Activated naive CD4-positive, alpha-beta T cell treated with anti-CD3 and anti-CD28 coated beads, Interleukin-2, amount 50 U/mL, for 72 hours (primary cell): ENCODE measurements around the gene SLC2A14. TPM values are rescaled to one million over a fixed set of nuclear protein-coding genes. Genes with fewer than 3 reads are reported as not detected.
"Not testable (repeated sequence)": the region's sequence is repeated elsewhere in the genome, so short reads cannot be mapped to it uniquely, and the experiment has no call there.

Experiments used
- ATAC-seq, 2 donors: fragments of 150-1000 bp; cut with Tn5 transposase; 2 replicates each; pipeline ENCODE4 v1.10.0; 2021; ENCODE audit warnings: mild to moderate bottlenecking in 2 of 2, moderate library complexity in 2 of 2
- DNase-seq, 2 donors: peaks; one replicate each; pipeline ENCODE4 v3.0.0; 2021 to 2022; ENCODE audit warnings: low spot score in 2 of 2
- H3K27ac Mint-ChIP-seq, 2 donors: one replicate each; pipeline ENCODE4 v1.8.0; 2022; ENCODE audit warnings: mild to moderate bottlenecking in 2 of 2, mixed read lengths in 2 of 2
- H3K36me3 Mint-ChIP-seq, 2 donors: one replicate each; pipeline ENCODE4 v1.8.0; 2022; ENCODE audit warnings: mixed read lengths in 2 of 2
- H3K9me3 Mint-ChIP-seq, 2 donors: one replicate each; pipeline ENCODE4 v1.8.0; 2022; ENCODE audit warnings: mixed read lengths in 2 of 2
- total RNA-seq, 2 donors: library from RNA; stranded (reverse); gene quantifications; one replicate each; pipeline ENCODE4 v1.2.3, GENCODE V29; 2022

The SLC2A14 gene
- total RNA-seq, 2 donors from 2014 or later = 0.09 to 4.6 TPM

DNA sequence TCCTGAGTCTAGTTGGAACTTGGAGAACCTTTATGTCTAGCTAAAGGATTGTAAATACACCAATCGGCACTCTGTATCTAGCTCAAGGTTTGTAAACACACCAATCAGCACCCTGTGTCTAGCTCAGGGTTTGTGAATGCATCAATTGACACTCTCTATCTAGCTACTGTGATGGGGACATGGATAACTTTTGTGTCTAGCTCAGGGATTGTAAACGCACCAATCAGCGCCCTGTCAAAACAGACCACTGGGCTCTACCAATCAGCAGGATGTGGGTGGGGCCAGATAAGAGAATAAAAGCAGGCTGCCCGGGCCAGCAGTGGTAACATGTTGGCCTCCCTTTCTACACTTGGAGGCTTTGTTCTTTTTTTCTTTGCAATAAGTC lies 9.0 kb upstream of the SLC2A14 start:
- H3K27ac Mint-ChIP-seq, H3K36me3 Mint-ChIP-seq, DNase-seq: not testable (repeated sequence)

DNA sequence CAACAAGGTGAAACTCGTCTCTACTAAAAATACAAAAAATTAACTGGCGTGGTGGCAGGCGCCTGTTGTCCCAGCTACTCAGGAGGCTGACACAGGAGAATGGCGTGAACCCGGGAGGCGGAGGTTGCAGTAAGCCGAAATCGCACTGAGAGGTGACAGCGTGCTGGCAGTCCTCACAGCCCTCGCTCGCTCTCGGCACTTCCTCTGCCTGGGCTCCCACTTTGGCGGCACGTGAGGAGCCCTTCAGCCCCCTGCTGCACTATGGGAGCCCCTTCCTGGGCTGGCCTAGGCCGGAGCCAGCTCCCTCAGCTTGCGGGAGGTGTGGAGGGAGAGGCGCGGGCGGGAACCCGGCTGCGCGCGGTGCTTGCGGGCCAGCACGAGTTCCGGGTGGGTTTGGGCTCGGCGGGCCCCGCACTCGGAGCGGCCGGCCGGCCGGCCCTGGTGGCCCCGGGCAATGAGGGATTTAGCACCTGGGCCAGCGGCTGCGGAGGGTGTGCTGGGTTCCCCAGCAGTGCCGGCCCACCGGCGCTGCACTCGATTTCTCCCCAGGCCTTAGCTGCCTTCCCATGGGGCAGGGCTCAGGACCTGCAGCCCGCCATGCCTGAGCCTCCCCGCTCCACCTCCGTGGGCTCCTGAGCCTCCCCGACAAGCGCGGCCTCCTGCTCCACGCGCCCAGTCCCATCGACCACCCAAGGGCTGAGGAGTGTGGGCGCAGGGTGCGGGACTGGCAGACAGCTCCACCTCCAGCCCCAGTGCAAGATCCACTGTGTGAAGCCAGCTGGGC lies 8.4 kb upstream of the SLC2A14 start:
- DNase-seq, H3K36me3 Mint-ChIP-seq, ATAC-seq, H3K9me3 Mint-ChIP-seq, H3K27ac Mint-ChIP-seq: not testable (repeated sequence)

More for the DNA sequence above, 9.0 kb upstream of the SLC2A14 start:
- ATAC-seq, H3K9me3 Mint-ChIP-seq: not testable (repeated sequence)

DNA sequence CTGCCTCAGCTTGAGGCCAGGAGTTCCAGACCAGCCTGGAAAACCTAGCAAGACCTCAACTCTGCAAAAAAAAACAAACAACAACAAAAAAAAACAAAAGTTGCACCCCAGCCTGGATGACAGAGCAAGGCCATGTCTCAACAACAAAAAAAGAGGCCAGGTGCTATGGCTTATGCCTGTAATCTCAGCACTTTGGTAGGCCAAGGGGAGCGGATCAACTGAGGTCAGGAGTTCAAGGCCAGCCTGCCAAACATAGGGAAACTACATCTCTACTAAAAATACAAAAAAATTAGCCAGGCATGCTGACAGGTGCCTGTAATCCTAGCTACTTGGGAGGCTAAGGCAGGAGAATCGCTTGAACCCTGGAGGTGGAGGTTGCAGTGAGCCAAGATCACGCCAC lies 6.5 kb upstream of the SLC2A14 start:
- DNase-seq (no peak), ATAC-seq (no peak)
- Mint-ChIP-seq H3K36me3 (no peaks in the 10 kb centered on the region), H3K27ac (no peak overlapping the region), H3K9me3 (no peaks in the 10 kb centered on the region)

DNA sequence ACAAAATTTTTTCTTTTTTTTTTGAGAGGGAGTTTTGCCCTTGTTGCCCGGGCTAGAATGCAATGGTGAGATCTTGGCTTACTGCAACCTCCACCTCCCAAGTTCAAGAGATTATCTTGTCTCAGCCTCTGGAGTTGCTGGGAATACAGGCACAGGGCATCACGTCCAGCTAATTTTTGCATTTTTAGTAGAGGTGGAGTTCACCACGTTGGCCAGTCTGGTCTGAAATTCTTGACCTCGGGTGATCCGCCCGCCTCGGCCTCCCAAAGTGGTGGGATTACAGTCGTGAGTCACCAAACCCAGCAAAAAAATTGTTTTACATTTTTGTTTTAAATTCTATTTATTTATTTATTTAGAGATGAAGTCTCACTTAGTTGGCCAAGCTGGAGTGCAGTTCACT lies 4.7 kb upstream of the SLC2A14 start:
- DNase-seq (no peak), ATAC-seq (no peak)
- Mint-ChIP-seq H3K27ac (no peak overlapping the region), H3K9me3 (no peaks in the 10 kb centered on the region), H3K36me3 (no peaks in the 10 kb centered on the region)

DNA sequence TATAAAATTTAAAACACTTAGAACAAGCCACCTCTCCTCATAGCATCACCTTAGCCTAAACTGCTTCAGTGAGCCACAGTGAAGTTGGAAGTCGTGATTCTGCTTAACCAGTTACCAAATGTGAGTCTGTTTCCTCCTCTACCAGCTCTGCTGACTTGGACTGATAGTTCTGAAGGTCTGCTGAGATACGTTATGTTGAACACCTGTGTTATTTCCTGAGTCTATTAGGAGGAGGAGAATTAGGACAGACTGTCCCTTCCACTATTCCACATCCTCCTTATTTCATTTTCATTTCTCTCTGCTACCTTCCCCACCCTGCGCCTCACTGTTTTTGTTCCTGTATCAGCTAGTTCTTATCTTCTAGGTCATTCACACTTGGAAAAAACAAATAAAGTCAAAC lies 2.4 kb downstream of the SLC2A14 start:
- no peak for DNase-seq
- no peak for ATAC-seq
- no peaks in the 10 kb centered on the region for H3K36me3 Mint-ChIP-seq
- H3K27ac Mint-ChIP-seq = no peak overlapping the region
- H3K9me3 Mint-ChIP-seq = no peaks in the 10 kb centered on the region

DNA sequence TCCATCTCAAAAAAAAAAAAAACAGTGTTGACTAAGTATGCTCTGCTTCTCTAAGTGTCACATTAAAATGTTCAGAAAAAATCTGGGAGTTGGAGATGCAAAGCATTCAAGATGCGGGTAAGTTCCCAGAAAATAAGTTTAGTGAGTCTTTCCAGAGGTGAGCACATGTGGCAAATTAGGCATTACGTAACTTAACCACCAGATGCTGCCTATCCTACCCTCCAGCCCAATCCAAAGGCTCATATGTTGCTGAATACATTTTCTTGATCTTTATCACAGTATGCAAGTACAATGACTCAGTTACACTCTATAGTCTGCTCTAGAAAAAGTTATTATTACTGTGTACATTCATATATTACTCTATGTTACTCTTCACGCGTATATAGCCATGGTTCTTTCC lies 3.6 kb downstream of the SLC2A14 start:
- Mint-ChIP-seq H3K36me3 (no peaks in the 10 kb centered on the region), H3K9me3 (no peaks in the 10 kb centered on the region), H3K27ac (no peak overlapping the region)
- ATAC-seq (peak in 1 of 2 donors; percentile 54), DNase-seq (no peak)

DNA sequence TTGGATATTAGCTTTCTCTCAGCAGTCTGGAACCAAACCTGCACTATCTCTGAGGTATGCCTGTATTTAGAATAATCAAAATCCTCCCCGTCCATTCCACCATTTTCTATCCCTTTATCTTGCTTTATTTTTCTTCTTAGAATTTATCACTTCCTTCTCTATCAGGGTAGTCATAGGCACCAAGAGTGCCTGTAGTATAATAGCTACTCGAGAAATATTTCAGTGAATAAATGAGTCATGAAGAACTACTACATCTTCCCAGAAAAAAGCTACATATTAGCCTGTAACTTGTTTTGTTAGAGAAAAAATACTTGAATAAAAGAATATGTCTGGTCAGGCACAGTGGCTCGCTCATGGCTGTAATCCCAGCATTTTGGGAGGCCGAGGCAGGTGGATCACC lies 4.3 kb downstream of the SLC2A14 start:
- ATAC-seq = no peak
- Mint-ChIP-seq H3K27ac (no peak overlapping the region), H3K9me3 (no peaks in the 10 kb centered on the region)

DNA sequence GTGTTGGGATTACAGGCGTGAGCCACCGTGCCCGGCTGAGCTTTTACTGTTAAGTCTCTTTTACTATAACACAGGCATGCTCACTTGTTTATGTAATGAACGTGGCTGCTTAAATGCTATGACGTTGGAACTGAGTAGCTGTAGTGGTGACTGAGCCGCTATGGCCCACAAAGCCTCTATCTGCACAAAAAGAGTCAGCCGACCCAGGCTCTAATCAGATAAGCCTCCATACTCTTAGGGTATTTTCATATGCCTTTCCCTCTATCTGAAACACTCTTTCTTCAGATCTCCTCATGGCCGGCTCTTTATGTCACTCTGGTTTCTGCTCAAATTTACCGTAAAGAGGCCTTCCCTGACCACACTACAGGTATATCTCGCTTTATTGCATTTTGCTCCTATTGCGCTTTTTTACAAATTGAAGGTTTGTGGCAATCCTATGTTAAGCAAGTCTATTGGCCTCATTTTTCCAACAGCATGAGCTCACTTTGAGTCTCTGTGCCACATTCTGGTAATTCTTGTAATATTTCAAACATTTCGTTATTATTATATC lies 8.0 kb downstream of the SLC2A14 start:
- Mint-ChIP-seq H3K9me3 (no peaks in the 10 kb centered on the region), H3K27ac (no peak overlapping the region), H3K36me3 (peaks cover 0 to 6% of the 10 kb centered on the region in 2 donors)
- ATAC-seq = no peak
- DNase-seq = no peak

More for the DNA sequence above, 4.3 kb downstream of the SLC2A14 start:
- no peaks in the 10 kb centered on the region for H3K36me3 Mint-ChIP-seq
- DNase-seq = no peak

DNA sequence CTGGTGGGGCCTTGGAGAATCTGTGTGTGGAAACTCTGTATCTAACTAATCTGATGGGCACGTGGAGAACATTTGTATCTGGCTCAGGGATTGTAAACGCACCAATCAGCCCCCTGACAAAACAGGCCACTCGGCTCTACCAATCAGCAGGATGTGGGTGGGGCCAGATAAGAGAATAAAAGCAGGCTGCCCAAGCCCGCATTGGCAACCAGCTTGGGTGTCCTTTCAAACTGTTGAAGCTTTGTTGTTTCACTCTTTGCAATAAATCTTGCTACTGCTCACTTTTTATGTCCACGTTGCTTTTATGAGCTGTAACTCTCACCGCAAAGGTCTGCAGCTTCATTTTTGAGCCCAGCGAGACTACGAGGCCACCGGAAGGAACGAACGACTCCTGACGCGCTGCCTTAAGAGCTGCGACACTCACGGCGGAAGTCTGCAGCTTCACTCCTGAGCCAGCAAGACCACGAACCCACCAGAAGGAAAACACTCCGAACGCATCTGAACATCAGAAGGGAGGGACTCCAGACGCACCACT lies 9.8 kb downstream of the SLC2A14 start:
- peak overlapping the region; percentile 52 to 60 for H3K27ac Mint-ChIP-seq

DNA sequence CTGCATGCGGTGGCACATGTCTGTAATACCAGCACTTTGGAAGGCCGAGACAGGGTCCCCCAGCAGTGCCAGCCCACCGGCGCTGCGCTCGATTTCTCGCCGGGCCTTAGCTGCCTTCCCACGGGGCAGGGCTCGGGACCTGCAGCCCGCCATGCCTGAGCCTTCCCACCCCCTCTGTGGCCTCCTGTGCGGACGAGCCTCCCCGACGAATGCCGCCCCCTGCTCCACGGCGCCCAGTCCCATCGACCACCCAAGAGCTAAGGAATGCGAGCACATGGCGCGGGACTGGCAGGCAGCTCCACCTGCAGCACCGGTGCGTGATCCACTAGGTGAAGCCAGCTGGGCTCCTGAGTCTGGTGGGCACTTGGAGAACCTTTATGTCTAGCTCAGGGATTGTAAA lies 10.4 kb downstream of the SLC2A14 start:
- peak overlapping the region in 1 of 2 donors; percentile 52 for H3K27ac Mint-ChIP-seq
- ATAC-seq = not testable (repeated sequence)

More for the DNA sequence above, 9.8 kb downstream of the SLC2A14 start:
- DNase-seq = peak in 1 of 2 donors; percentile 18
- not testable (repeated sequence) for ATAC-seq, H3K9me3 Mint-ChIP-seq, H3K36me3 Mint-ChIP-seq

DNA sequence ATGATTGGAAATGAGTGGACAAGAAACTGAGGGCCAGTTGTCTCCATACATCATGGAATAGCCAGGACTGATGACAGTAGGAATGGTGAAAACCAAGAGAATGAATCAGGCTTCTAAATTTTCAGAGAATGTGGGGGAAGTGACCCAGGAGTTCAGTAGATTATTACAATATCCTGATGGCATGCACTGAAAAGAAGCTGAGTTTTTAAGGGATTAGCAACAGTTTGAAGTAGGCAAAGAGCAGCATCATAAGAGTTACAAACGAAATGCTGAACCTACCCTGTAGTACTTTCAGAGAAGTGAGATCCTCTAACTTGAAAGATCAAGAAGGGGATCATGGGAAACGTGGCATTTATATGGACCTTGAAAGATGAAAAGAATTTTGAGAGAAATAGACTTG lies 13.2 kb downstream of the SLC2A14 start:
- ATAC-seq = no peak
- peak overlapping the region in 1 of 2 donors; percentile 9 for H3K27ac Mint-ChIP-seq
- no peak for DNase-seq

More for the DNA sequence above, 10.4 kb downstream of the SLC2A14 start:
- not testable (repeated sequence) for H3K36me3 Mint-ChIP-seq, H3K9me3 Mint-ChIP-seq, DNase-seq

DNA sequence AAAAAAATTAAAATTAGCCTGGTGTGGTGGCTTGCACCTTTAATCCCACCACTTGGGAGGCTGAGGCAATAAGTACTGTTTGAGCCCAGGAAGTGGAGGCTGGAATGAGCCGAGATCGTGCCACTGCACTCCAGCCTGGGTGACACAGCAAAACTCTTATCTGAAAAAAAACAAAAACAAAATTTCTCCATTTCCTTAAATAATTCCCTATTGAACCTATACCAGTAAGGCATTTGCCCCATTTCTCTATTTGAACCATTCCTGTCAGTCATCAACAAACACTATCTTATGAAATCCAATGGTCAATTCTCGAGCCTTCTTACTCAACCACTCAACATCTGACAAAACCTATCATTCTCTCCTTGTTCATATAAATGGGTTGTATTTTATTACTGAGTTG lies 14.7 kb downstream of the SLC2A14 start:
- DNase-seq (no peak), ATAC-seq (no peak)
- no peak overlapping the region for H3K27ac Mint-ChIP-seq
- H3K36me3 Mint-ChIP-seq = peaks cover 0 to 5% of the 10 kb centered on the region in 2 donors
- no peaks in the 10 kb centered on the region for H3K9me3 Mint-ChIP-seq

More for the DNA sequence above, 13.2 kb downstream of the SLC2A14 start:
- H3K36me3 Mint-ChIP-seq = peaks cover 0 to 6% of the 10 kb centered on the region in 2 donors
- H3K9me3 Mint-ChIP-seq = no peaks in the 10 kb centered on the region

DNA sequence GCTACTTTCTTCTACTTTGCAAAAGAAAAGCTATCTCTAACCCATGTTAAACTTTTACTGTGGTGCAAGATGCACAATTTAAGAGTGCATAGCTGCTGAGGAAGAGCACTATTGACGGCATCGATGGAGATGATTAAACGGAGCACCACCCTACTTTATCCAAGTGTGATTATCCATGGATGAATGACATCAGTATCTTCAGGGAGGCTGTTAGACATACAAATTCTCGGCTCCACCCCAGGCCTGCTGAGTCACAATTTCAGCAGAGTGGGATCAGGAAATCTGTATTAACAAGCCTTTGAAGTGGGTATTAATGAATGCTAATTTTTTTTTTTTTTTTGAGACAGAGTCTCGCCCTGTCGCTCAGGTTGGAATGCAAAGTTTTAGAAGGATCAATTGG lies 16.2 kb downstream of the SLC2A14 start:
- DNase-seq = no peak
- no peak for ATAC-seq
- no peaks in the 10 kb centered on the region for H3K36me3 Mint-ChIP-seq
- H3K27ac Mint-ChIP-seq = no peak overlapping the region
- no peaks in the 10 kb centered on the region for H3K9me3 Mint-ChIP-seq

DNA sequence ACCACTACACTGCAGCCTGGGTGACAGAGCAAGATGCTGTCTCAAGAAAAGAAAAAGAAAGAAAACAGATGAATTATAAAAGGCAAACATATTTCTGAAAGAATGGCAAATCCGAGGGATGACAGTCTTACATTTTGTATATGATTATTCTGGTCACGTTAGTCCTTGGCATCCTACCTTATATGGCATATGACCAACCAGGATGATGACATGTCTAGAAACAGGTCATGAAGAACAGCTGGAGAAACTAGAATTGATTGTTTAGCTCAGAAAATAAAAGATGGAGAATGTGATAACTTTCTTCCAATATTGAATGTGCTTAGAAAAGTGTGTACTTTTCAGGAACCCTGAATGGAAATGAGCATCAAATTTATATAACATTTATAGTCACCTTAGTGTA lies 19.2 kb downstream of the SLC2A14 start:
- ATAC-seq = peak in 1 of 2 donors; percentile 57

DNA sequence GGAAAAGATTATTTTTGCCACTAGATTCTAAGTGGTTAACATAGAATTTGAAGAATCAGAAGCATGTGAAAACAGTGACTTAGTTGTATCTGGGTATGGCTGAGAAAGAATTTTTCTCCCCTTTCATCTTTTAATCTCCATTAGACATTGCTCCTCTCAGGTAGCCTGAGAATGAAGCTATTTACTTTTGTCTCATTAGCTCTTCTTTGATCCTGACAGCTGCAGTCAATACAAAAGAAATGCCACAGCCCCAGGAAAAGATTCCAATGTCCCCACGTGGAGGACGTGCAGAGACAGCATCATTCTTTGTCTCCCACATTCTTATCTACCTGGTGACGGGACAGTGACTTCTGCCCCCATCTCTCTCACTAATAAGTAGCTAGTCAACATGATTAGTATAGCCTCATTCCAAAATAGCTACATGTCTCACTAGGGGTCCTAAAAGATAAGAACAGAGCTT lies 21.1 kb downstream of the SLC2A14 start:
- H3K36me3 Mint-ChIP-seq, ATAC-seq, H3K27ac Mint-ChIP-seq, DNase-seq, H3K9me3 Mint-ChIP-seq: not testable (repeated sequence)

More for the DNA sequence above, 19.2 kb downstream of the SLC2A14 start:
- no peak for DNase-seq
- no peak overlapping the region for H3K27ac Mint-ChIP-seq
- H3K9me3 Mint-ChIP-seq = no peaks in the 10 kb centered on the region
- H3K36me3 Mint-ChIP-seq = no peaks in the 10 kb centered on the region

DNA sequence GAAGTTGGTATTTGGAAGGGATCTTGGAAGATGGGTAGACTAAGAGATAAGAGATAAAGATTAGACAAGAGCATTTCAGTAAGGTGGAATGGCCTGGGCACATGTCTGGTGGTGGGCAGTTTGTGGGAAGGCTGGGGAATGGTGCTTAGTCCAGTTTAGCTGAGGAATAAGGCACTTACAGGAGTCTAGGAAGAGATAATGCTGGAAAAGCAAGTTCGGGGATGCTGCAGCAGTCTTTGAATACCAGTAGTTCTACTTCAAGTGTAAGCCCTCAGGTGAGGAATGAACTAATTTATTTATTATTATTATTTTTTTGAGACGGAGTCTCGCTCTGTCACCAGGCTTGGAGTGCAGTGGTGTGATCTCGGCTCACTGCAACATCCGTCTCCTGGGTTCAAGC lies 22.6 kb downstream of the SLC2A14 start:
- DNase-seq, H3K27ac Mint-ChIP-seq, ATAC-seq, H3K36me3 Mint-ChIP-seq, H3K9me3 Mint-ChIP-seq: not testable (repeated sequence)

DNA sequence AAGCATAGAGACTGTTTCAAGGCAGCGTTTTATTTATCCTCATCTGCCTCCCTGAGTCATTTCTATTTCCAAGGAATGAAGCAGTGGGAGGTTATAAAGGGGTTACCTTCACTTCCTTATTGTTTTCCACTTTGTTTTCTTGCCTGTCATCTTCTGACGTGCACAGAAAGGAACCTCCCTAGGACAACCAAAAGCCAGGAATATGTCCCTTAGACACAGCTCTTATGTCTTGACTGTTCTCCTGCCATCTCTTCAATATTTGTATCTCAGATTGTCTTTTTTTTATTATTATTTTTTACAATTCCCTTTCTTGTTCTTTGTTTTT lies 24.7 kb downstream of the SLC2A14 start:
- H3K36me3 Mint-ChIP-seq, DNase-seq, H3K27ac Mint-ChIP-seq, H3K9me3 Mint-ChIP-seq, ATAC-seq: not testable (repeated sequence)
